Activated CD4-positive, CD25-positive, alpha-beta regulatory T cell treated with anti-CD3 and anti-CD28 coated beads, Interleukin-2, amount 50 U/mL, for 72 hours (primary cell): ENCODE results near the gene CLIC5.

ENCODE experiments used
- DNase-seq: peaks from one replicate; pipeline ENCODE4 v3.0.0; 2021

CLIC5 gene

DNA sequence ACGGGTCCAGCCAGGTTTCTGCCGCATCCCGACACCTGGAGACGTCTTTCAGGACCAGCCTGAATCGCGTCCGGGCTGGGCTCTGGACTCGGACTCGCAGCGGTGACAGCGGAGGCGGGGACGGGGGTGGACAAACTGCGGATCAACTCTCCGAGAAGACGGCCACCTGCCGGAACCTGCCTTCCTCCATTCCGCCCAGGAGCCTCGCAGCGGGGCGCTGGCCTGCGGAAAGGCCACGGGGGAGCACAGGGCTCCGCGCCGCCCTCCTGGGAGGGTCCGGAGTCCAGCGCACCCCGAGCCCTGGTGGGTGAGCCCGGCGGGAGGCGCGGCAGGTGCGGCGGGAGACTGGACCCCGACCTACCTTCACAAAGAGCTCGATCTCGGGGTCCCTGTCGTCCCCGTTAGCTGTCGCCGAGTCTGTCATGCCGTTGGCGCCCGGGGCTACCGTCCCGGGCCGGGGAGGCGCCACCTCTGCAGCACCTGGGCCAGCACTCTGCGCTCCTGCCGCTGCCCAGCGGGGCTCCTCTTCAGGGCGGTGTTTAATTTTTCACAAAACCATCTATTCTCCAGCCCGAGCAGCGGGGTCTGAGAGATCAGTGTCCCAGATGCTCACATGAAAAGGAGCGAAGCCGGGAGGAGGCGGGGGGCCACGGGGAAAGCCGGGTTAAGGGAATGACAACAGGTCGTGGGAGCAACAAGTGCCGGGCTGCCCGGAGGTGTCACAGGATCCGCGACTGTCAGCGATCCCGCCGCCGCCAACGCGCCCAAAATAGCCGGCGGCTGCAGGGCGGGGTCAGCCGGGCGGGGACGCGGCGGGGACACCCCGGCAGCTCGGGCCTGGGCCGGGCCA is at the start of gene CLIC5:
TSS of gene CLIC5 (minus strand) at position 742 of the 850 bp plus-strand sequence. CDS start at position 424, 318 bp downstream.
- peak; percentile 49 for DNase-seq

DNA sequence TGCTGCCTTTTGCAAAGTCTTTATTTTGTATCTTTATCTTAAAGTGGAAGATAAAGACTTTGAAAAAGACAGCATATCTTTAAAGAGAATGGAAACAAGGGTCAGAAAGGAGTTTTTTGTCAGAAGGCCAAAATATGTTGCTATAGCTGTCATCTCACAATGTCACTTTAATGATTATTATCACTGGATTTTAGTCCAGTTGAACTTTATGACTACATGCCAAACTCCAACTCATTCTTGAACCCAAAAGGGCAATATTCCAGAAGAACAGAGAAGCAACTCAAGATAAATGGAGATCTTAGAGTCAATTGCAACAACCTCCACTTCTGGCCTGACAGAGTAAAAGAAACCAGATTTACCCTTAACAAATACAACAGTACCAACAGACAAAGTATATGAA is 47.3 kb upstream of the CLIC5 start:
- no peak for DNase-seq

DNA sequence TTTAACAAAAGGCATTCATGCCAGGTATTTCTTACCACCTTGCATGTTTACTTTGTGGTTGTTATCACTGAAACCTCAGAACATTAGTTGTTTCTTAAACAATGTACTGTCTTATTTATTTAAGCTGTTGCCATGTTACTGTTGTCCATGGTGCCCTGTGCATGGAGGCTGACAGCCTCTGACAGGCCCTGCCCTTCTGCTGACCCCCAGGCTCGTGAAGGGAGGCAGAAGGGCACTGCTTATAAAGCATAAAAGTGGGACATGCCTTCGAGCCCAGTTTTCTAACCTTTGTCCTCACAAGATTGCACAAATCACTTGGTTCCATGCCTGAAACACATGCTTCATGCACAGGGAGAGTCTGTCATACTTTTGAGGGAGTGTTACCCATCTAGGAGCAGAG is 46.7 kb upstream of the CLIC5 start:
- DNase-seq, result no peak

DNA sequence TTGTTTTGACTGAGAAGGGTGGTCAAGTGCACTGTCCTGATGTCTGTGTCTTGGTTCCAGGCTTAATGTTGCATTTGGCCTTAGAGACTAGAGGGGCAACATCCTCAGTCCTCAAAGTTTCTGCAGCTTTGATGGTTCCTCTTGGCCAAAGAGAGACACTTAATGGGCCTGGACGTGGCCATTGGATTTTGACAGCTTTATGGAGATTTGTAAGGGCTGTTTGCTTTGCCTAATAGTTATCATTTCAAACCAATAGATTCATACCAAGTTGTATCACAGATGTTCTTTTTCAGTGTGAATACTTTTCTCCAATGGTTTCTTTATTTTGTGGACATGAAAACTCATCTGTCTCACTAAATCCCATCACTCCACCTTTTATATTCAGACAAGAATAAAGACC is 45.8 kb upstream of the CLIC5 start:
- no peak for DNase-seq

DNA sequence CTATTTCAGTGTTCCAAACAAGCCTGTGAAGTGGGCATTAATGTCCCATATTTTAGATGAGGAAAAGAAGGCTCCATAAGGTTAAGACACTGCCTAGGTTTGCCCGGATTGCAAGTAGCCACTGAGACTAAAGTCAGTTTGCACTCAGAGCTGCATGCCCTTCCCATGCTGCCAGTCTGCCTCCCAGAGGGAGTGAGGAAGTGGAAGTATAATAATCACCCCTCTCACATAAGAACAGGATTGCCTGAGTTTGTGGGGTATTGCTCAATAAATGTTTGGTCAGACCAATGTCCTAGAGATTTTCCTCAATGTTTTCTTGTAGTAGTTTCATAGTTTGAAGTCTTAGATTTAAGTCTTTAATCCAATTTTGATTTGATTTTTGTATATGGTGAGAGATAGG is 43.9 kb upstream of the CLIC5 start:
- no peak for DNase-seq

DNA sequence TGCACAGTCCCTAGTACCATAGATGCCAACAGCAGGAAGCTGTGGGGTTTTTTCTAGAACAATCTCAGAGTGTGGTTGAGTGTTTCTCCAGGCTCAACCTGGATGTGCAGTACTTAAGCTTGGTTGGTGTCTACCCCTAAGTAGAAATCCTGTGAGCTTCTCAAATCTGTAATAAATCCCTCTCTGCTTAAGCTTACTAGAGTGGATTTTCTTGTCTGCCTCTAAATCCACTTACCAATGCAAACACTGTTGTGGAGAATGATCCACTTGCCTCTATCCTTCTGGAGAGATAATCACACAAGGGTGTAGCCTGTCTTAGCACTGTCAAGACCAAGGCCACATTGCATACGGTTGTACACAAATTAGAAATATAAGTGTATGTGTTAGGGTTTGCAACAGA is 43.3 kb upstream of the CLIC5 start:
- no peak for DNase-seq

DNA sequence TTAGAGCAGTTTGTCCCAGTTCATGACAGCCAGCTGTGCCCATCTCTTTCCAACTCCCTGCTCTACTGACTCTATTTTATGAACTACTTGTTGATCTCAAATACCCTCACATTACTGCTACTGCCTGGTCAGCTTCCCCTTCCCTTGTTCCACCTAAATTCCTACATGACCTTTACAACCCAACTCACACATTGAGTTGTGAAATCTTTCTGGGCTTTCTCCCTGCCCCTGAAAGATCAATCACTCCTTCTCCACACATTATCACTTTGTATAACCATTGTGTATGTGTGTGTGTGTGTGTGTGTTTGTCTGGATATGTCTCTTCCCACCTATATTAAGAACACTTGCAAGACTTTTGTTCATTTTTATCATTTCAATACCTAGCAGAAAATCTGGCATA is 42.1 kb upstream of the CLIC5 start:
- DNase-seq, result no peak

DNA sequence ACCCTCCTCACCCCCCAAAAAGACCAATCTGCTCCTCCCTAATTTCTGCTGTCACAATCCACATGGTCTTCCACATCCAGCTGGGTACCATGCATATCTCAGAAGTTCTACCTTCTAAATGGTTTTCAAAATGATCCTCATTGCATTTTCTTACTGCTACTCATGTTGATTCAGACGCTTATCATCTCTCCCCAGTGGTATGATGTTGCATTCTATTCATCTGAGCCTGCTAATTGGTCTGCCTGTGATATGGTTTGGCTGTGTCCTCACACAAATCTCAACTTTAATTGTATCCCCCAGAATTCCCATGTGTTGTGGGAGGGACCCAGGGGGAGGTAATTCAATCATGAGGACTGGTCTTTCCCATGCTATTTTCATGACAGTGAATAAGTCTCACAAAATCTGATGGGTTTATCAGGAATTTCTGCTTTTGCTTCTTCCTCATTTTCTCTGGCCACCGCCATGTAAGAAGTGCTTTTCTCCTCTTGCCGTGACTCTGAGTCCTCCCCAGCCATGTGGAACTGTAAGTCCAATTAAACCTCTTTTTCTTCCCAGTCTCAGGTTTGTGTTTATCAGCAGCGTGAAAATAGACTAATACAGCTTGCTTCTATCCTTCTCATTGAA is 41.4 kb upstream of the CLIC5 start:
- no peak for DNase-seq

DNA sequence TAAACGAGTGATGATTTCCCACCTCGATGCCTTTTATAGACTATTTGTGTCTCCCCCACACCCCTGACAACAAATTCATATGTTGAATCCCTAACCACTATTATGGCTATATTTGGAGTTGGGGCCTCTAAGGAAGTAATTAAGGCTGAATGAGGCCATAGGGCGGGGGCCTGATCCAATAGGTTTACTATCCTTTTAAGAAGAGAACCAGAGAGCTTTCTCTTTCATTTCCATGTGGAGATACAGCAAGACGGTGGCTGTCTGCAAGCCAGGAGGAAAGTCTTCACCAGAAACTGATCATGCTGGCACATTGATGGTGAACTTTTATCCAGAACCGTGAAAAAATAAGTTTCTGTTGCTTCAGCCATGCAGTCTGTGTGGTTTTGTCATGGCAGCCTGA is 38.9 kb upstream of the CLIC5 start:
- no peak for DNase-seq

DNA sequence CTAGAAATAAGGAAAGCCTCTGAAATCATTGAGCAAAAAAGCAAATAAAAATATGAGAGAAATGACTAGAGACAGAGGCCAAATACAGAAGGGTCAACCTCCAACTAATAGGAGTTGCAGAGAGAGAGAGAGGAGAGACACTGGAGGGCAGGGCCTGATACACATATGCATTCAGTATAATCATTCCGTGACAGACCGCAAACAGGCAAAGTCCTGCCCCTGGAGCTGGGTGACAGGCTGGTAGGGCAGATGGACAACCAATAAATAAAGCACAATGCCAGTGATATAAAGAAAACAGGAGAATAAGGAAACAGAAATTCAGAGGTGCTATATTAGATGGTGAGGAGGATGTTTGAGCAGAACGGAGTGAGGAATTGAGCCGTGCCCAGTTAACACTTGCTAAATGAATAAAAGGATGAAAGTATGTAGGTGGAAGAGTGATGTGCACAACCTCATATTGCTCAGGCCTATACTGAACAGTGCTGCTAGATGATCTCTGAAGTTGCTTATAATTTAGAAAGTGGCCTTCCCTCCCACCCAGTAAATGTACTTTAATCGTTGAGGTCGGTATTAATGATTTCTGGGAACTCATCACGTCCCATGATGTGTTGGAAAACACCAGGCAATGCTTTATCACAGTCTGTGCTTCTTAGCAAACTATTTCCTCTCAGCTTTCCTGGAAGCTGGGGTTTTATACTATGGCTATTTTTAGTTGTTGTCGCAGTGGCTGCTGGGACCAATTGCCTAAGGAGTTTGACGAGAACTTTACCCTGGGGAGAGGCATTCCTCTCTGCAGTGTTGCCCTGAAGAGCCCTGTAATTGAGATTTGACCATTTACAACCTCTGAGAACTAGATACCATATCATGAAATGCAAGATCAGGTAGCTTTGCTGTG is 37.6 kb upstream of the CLIC5 start:
- DNase-seq, result no peak

DNA sequence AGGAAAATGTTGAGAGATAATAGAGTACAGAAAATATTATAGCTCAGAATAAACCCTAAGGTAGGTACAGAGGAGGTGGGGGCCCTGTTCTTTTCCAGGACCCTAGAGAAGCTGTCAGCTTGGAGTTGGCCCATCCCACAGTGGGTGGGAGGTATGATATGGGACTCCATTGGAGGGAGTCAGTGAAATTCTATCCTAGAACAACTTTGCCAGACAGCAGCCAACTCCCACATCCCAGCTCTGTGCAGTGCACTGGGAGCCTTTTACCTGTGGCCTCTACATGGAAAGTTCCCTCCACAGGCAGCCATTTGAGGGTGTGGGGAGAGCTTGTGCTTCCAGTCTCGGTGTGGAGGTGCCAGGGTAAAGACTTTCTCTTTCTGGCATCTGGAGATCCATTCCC is 36.8 kb upstream of the CLIC5 start:
- no peak for DNase-seq

DNA sequence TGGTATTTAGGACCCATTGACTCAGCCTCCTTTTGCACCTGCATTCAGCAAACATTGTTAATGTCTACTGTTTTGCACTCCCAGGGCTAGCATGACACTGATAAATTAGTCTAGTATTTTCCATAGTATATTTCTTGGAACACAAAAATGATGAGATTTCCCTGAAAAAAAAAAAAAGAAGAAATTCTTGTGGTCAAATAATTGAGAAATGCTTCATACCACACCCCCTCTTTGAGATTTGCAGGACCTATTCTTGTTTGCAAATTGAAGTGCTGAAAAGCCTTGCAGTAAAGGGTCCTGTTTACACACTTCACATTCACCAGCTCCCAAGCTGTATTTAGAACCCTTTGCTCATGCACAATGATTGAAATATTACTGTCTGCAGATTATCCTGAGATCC is 36.3 kb upstream of the CLIC5 start:
- no peak for DNase-seq

DNA sequence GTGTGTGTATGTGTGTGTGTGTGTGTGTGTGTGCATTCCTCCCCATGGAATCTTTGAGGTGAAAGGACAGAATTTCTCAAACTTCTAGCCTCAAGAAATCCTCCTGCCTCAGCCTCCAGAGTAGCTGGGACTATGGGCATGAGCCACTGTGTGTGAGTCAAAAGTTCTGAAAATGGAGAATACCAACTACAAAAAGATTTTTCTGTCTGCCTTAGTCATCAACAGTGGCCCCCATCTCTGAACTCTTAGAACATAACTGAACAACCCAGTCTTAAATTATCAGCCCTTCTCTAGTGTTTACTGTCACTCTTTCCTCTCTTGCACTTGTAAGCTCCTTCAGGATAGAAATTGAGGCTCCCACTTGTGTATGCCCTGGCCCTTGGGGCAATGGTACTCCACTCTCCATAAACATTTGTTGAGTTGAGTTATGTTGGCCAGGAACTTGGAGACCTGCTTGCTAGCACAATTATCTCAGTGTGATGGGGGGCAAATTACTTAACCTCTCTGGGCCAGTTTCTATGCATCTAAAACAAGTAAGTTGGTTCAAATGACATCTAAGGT is 35.3 kb upstream of the CLIC5 start:
- no peak for DNase-seq

DNA sequence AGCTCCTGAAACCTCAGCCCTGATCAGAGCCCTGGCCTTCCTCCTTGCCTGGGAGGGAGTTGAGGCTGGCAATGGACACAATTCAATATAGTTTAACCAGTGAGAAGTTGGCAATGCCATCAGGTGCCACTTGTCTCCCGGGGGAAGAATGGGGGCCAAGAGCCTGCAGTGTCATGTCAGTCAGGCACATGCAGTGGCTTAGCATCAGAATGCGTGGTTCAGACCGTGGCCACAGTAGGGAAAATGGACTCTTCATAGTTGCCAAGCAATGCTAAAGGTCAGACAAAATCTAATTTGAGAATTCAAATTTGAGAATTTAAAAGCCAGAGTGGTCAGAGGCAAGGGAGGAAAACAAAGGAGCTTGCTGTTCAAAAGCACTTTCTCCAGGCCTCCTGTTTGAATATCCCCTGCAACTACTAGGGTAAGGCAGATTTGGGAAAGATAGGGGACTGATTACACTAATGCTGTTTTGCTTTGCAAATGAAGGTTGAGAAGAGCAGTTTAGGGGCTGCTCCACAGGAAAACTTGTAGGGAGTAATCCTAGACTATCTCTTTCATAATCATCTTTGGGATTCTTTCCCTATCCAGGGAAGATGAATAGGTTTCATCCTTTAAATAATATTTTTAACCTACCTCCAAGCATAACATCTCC is 33.1 kb upstream of the CLIC5 start:
- no peak for DNase-seq

DNA sequence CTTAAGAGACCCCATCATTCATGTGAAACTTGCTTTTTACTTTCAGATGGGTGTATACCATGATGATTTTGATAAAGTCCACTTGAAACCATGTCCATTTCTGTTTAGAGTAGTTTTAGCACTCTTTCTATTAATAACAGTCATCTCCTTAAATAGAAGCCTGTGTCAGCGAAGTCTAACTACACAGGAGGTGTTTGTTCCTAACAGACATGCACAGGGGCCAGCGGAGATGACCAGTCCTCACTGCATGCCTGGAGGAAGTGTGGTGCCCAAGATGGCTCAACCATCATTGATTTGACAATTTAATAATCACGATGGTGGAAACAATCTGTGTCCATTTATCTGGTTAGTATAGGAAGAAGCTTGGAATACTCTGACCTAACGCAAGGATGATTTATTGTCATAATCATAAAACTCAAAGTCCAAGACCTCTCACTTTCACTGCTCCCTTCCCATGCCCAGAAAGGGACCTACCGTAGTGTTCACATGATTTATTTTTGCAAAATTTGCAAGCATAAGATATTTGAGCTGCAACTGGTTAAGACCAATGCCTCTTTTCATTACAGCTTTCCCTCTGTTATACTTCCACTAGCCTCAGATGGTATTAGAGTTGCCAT is 31.0 kb upstream of the CLIC5 start:
- no peak for DNase-seq

DNA sequence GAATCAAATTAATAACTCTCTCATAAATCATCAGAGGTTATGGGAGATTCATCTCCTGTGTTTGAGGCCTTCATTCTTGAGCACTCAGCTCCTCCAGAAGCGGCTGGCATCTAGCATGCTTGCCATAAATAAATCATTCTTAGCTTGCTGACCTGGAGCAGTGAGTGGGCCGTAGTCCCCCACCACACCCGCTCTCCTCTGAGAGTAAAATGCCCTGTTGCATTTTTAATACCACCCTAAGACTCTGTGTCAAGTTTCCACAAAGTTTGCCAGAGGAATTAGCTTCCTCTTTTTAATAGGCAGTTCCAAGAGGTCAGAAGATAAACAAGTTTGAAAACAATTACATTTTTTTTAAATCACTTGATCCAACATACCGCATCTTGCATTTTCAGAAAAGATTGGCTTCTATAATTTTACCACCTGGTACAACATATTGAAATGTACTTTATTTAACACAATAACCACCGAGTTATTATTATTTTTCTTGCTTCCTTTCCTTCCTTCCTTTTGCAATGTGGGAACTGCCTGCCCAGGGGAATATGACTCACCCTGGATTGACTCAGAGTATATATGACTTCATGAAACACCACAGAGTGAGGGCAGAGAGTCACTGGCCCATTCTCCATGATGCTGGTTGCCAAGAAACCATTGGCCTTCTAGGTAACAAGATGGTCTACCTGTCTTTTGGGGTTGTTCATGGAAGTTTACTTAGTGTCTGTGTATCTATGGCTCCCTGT is 29.4 kb upstream of the CLIC5 start:
- no peak for DNase-seq

DNA sequence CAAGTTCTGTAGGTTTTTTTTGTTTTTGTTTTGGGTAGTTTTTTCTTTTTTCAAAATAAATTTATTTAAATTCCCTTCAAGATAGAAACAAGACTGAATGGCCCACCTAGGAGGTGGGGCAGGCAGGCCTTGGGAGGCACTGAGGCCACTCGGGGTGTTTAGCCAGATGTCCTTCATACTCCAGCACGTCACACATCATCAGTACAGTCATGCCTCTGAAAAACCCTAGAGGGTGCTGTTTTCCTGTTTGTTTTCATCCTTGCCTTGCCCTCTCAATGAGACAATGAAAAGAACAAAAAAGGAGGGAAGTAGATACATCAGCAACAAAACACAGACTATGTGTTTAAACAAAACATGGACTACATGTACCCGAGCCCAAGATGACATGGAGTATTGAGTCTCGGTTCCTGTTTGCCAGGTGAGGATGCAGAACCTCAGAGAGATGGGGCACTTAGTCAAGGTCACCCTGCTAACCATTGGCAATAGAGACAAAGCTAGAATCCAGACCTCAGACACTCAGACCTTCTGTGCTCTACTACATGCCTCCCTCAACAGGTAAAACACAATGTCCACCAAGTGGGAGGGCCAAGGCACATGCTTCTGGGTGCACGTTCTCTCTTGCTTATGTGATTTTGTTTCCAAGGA is 26.8 kb upstream of the CLIC5 start:
- no peak for DNase-seq

DNA sequence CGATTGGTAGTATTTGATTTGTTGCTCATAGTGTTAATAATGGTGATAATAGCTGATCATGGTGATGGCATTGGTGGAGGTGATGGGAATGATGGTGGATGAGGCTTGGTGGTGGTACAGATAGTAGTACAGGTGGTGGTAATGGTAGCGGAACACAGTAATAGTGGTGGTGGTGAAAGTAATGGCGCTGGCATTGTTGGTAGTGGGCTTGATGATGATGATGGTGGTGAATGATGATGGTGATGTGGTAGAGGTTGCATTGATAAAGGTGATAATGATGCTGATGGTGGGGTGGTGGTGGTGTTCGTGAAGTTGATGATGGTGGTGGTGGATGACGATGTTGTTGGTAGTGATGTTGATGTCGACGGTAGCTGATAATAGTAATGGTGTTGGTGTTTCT is 24.6 kb upstream of the CLIC5 start:
- no peak for DNase-seq

DNA sequence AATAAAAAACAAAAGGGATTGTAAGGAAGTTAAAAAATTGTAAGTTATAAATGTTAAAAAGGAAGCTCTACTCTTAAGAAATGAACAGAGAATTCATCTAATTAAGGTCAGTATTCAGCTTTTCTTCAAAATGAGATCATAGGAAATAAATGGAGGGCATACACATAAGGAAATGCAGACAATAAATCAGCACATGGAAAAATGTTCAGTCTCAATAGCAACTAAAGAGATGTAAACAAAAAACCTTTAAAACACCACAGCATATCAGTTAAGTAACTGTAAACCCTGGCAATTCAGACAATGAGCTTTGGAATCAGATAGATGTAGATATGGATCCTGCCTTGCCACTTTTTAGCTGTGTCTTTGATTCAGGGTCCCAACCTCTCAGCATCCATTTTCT is 24.0 kb upstream of the CLIC5 start:
- DNase-seq, result no peak

DNA sequence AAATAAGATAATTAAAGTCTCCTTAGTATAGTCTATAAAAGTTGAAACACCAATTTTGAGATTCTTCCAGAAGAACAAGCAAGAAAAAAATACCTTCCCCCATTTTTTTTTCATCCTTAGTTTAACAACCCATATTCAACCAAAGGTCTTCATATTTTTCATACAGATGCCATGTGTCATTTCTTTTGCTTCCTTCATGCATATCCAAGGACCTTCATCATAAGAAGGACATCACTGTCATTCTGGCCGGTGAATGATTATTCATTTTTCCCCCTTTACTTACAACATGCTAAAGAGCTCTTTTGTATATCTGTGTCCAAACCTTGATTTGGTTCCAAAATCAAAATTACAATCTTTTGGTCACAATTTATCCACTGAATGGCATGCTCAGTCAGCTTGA is 21.3 kb upstream of the CLIC5 start:
- DNase-seq, result no peak

DNA sequence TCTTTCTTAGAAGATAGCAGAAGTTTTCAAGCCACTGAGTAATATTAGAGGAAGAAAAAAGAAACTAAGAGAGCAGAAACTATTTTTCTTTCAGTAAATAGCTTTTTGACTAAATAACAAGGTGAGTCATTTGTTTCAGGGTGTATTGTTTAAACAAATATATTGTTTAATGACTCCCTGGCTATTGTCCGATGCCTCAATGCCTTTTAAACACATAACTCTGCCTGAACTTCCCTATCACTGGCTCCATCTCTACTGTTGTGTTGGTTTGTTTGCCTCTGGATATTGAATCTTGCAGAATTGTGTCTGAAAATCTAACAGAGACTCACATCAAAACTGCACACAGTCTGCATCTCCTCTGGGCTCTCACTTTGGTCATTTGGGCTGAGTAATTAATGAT is 19.6 kb upstream of the CLIC5 start:
- DNase-seq, result no peak
